Fibroblast of peridontal ligament (primary cell): Measurements from ENCODE around the gene SLC29A3.

Source experiments
- DNase-seq: peaks from one replicate; pipeline ENCODE4 v3.0.0-alpha.2; 2010; ENCODE audit errors: extremely low read depth

The SLC29A3 gene

DNA sequence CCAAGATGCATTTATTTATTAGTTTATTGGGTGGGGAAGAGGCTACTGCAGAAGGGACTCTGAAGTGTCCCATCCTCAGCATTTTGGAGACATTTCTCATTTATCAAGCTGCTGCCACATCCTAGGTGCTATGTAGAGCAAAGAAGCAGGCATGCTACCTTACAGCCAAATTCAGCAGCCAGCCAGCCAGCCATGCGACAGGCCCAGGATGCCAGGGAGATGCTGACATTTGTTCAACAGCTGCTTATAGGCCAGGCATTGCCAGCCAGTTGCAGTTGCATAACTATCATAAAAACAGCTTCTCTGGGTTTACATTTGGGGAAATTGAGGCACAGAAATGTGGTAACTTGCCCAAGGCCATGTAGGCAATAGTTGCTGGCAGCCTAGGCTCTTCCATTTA, 2.3 kb downstream of the SLC29A3 start:
- no peak for DNase-seq

- no peak for DNase-seq
These were observed 4.3 kb downstream of the SLC29A3 start for GRCh38 chr10:71323407-71323806.

- DNase-seq: no peak
These were observed 5.7 kb downstream of the SLC29A3 start for GRCh38 chr10:71324743-71325142.

DNA sequence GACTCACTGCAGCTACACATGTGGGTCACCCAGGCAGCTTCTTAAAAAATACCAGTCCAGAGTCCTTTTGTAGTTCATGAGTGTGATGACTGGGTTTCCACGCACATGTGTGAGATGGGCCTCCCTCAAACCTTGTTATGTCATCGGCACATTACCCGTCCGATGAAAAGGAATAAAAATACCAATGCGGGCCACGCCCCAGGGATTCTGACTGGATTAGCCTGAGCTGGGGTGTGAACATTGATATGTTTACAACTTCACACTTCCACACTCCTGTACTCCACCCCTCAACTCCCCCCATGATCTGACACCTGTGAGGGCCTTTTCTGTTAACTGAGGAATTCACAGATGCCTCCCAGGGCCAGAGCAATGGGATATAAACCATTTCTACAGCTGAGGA, 6.2 kb downstream of the SLC29A3 start:
- DNase-seq: no peak

DNA sequence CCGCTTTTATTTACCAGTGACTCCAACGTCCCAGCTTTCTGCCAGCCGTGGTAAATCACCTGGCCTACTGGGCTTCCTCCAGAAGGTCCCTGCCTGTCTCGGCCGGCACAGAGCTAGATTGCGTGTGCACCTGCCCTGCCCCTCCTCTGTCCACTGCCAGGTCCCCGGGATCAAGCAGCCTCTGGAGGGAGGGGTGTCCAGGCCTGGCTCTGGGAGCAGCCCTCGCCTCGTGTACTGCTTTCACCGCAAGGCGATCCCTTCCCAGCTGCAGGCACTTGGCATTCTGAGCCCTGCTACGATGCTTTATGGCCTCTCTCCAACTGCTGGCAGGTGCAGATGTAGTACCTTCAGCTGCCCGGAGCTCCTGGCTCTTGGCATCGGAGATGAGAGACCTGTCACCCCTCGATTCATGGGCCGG, 7.4 kb downstream of the SLC29A3 start:
- DNase-seq: no peak

- DNase-seq: no peak
These were observed 11.8 kb downstream of the SLC29A3 start for GRCh38 chr10:71330789-71331404.

GRCh38 chr10:71331736-71332135, 12.7 kb downstream of the SLC29A3 start:
- no peak for DNase-seq

DNA sequence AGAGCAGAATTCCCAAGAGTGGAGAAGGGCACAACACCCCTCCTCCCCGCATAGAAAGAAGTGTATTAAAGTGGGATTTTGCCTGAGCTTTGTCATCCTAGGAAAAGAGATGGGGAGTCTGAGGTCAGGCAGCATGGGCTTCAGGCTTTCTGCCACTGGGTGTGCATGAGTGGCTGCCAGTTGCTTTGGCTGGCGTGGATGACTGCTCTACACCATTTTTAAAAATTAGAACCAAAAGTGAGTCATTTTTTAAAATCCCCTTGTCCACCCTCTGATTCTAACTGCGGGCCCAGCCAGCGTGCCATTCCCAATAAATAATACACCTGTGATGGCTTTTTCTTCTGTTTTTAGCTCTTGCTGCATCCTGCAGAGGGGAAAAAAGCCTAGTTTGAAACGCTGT, 13.4 kb downstream of the SLC29A3 start:
- DNase-seq: no peak

DNA sequence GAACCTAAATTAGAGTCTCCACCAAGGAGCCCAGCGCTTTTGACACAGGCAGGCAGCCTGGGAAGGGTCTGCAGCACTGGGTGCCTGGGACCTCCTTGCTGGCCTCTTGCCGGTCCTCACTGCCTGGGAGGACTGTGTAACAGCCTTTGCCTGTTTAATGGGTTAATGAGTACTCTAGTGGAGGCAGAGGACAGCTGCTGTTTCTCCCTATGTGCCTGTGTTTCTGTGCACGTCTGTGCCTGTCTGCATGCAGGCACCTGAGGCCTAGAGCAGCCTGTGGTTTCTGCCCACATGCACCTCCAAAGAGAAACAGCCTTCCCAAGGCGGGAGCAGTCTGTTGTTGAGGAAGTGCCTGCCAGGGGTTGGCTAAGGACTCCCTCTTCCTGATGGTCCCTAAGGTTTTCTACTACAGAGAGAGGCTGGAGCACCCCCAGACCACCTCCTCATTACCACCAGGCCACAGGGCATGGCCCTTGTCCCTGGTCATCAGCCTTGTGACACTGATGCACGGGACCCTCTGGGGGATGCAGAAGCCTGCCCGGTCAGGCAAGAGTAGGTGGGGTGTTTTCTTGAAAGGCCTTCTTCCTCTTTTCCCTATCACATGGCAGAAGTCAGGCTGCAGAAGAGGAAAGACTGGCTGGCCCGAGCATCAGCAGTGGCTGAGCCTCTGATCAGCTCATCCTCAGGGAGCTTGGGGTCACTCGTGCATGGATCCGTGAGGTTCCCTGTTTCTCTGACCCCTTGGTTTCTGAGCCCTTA, 14.2 kb downstream of the SLC29A3 start:
- no peak for DNase-seq

- no peak for DNase-seq
These were observed 15.2 kb downstream of the SLC29A3 start for GRCh38 chr10:71334221-71334791.

DNA sequence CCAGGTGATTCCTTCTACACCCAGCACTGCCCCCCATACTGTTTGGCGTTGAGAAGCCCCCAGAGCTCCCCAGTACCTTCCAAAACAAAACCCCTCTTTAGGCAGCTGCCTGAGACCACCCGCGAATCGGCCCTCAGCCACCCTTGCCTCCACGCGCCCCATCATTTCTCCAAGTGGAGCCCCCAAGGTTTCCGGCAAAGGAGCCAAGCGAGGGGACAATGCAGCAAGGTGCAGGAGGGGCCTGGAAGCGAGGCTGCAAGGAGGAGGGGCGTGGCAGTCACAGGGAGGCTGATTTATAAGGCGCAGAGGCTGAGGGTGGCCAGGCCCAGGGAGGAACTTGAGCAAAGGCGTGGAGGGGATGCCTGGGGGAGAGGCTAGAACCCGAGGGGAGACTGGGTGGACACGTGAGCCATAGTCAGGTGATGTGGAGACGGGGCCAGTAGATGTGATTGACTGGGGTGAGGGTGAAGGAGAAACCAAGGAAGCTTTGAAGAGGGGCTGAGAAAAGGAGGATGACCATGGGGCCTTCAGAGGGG, 16.2 kb downstream of the SLC29A3 start:
- DNase-seq: no peak

DNA sequence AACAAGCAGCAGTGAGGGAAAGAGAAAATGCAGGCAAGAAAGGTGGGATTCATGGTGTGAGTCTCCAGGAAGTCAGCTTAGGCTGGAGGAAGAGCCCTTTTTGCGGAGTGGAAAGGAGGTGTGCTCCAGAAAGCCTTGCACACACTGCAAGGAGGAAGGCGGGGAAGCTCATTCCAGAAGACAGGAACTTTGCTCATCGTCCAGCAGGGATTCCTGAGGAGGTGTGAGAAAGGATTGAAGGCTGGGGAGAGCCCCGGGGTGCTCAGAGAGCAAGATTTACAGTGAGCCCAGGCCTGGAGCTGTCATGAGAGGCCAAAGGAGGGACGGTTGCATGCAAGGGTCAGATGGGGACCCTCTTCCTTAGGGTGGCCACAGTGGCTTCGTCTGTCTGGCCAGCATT, 17.6 kb downstream of the SLC29A3 start:
- DNase-seq: no peak

- no peak for DNase-seq
These were observed 18.2 kb downstream of the SLC29A3 start for GRCh38 chr10:71337219-71337701.

- no peak for DNase-seq
These were observed 19.9 kb downstream of the SLC29A3 start for GRCh38 chr10:71338728-71339495.

DNA sequence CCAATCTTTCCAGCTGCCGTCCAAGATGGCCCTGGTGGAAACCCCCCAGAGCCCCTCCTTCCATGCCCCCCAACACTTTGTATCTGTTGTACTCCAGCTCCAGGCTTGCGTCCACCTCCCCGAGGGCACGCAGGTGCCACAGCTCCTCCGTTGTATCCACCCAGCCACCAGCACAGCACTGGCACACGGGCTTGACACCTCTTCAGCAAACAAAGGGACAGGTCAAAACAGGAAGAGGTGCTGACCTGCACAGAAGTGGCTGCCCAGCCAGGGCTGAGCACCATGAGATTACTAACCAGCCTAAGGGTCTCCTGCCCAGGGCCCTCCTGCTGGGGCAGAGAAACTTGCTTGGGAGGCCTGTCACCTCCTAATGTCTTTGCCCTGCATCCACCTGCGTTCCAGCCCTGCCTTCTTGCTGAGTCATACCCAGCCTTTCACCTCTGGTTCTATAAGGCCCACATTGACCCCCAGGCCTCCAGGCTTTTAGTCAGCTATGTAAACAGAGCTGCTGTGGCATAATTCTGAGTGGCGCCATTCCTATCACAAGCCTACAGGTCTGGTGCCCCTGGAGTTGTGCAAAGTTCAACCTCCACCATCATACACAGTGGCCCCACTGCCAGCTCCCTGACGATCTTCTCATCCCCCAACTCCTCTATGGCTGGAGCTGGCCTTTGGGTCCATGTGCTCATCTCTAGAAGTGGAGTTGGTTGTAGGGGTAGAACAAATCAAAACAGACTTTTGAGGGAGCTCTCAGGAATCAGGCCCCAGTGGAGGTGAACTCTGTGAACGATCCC, 20.9 kb downstream of the SLC29A3 start:
- DNase-seq: no peak

- DNase-seq: no peak
These were observed 23.7 kb downstream of the SLC29A3 start for GRCh38 chr10:71342573-71343391.

DNA sequence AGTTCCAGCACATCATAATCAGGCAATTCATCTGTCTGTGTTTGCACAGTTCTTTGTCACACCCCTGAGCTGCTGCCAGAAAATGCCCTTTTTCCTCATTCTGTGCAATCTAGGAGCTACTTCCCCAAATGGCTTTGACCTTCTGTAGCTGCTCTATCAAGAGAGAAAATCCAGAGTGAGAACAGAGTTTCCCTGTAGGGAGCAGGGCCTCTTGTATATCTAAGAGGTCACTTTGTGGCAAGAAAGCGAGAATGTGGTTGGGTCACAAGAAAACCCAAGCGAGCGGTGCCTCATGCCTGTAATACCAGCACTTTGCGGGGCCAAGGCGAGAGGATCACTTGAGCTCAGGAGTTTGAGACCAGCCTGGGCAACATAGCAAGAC, 24.3 kb downstream of the SLC29A3 start:
- DNase-seq: no peak

GRCh38 chr10:71344154-71344925, 25.3 kb downstream of the SLC29A3 start:
- no peak for DNase-seq

GRCh38 chr10:71344993-71345480, 26.0 kb downstream of the SLC29A3 start:
- no peak for DNase-seq
